GM21619 (cell line): Measurements from ENCODE around the gene SPR.

Experiments
- ATAC-seq: cut with Tn5 transposase; IDR thresholded peaks from one replicate; pipeline ENCODE4 v1.9.1; 2021; ENCODE audit not compliant: unreplicated experiment

Gene SPR

DNA sequence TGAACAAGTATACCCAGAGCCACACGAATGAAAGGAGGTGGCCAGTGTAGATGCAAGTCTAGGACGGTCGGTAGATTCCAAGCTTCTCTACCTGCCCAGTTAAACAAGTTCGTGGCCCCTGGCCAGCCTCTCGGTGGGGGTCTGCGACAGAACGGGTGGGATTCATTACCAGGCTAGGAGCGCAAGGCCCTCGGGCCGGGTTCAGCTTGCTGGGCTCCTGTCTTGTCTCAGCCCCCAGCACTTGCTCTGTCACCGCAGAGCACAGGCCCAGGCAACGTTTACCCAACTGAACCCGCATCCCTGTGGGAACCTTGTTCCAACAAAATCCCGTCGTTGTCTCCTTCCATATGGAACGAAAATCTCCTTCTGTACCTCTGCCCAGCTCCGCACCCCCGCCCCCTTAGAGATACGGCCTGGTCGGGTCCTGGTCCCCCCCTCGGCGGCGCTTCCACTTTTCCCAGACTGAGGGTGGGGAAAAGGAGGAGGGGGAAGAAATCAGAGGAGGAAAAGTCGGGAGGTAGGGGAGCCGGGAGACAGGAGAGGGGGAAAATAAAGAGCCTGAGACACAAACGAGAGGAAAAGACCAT is 28.2 kb downstream of the SPR start:
- ATAC-seq: no peak

DNA sequence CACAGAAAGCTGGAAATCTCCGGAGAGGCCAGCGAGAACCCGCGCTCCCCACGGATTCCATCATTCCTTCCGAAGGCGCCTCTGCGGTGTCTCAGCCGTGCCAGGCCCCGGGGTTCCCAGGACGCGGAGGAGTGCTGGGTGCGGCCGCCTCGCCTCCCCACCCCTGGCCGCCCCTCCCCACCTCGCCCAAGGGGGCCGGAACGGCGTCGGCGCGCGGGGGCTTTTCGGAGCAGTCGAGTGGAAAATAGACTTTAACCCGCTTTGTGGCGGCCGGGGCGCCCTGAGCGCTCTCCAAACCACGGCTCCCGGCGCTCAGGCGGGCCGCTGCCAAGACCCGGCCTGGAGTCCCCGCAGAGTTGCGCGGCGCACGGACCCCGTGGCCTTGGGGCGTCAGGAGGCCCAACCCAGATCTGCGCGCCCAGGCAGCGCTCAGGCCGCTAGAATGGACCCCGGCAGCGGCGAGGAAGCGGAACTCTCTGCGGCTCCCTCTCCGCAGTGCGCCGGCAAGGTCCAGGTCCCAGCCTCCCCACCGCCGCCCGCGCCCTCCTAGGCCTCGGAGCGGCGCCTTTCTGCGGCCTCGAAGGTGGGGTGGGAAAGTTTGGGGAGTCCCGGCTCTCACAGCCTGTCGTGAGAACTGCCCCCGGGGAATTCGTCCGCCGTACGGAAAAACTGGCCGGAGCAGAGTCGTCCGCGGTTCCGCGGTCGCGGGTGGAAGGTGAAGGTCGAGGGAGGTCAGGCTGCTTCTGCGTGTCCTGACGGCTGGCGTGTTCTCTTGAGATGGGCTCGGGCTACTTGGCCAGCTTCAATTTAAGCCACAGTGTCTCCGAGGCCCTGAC is 28.9 kb downstream of the SPR start:
- ATAC-seq: peak; percentile 52

- no peak for ATAC-seq
Observed at GRCh38 chr2:72916743-72917137, 29.5 kb downstream of the SPR start.

- no peak for ATAC-seq
Observed at GRCh38 chr2:72917138-72917876, 30.1 kb downstream of the SPR start, which contains the start of gene EMX1. TSS of gene EMX1 (plus strand) at chr2:72917519. CDS start at chr2:72917853, 334 bp downstream.

- no peak for ATAC-seq
Observed at GRCh38 chr2:72917877-72918553, 30.8 kb downstream of the SPR start.

DNA sequence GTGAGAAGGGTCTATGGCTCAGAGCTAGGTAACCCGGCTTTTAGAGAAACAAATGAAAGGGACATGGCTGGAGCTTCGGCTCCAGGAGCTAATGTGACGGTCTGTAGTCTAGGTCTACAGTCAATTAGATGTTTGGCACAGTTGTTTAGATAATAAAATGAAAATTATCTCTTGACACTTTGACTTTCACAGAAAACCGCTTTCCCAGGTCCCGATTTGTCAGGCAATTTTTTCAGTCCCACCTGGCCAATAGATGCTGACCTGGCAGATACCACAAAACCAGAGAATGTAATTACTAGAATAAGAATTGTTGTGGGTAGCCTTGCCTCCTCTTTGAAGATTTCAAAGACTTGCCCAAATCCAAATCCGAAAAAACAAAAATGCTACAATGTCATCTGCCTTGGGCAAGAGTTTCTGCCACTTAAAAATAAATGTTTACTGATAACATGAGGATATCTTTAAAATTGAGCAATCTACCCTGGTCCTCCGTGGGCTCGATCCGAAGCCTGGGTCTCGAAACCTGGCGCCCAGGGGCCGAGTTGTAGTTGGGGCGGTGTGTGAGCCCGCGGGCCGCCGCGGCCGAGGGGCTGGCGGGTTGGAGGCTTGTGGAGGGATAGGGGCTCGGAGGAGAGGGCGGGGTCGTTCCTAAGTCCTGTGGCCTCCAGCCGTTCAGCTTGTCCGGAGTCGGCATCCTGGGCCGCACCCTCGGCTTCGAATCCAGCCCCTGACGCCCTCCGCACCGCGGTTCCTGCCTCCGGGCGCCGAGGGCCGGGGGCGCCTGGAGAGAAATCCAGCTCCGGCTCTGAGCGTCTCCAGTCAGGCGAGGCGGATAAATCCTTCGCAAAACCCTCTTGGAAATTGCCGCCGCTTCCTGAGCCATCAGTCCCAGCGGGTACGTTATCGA is 32.5 kb downstream of the SPR start:
- ATAC-seq: no peak

- no peak for ATAC-seq
Observed at GRCh38 chr2:72920318-72921087, 33.3 kb downstream of the SPR start.

DNA sequence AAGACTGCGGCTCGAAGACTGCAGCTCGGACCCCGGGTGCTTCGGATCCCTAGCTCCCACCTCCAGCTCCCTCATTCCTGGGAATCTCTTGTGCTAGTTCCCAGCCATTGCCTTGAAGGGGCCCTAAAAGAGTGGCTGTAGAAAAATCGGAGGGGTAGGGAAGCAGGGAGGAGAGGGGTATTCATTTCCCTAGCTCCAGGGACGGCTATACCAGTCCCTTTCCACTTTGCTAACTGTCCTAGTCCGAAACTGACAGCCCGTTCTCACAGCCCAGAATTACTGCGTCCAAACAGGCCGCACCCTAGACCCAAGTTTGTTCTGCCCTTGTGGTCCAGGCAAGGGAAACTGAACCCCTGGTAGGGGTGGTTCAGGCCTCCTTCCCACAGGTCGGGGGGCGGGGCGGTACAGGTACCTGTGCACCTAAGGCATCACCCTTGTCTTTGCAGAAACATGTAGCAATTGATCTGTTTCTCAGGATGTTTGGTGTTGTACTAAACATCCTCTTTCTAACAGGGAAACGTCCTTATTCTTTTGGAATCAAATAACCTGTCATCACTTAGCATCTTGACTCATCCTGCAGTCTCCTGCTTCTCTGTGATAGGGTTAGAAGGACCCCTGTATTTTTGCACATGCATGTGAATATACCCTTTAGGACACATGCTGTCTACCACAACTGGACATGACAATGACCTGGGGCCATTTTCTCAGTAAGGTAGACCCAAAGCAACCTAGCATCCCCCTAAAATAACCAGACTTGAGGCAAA is 34.1 kb downstream of the SPR start:
- no peak for ATAC-seq

GRCh38 chr2:72921853-72922252 is 34.6 kb downstream of the SPR start:
- ATAC-seq: no peak

DNA sequence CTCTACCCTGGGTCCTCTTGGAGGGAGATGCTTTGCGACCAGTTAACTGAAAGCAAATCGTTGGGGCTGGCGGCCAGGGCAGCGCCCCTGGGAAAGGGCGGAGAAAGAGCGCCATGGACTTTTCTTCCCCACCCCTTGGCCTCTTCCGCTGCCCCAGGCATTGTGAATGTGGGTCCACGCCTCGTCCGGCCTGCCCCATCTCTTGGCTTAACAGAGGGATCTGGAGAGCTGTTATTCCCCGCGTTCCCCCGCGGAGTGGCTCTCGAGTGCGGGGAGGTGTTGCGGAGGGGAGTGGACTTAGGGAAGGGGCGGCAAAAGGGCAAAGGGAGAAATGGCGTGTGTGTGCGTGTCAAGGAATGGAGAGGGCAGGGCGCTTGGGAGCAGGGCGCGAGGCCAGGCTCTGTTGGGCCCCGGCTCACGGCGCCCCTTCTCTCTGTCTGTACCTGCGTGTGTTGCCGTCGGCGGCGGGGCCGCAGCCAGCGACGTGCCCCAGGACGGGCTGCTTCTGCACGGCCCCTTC is 36.7 kb downstream of the SPR start:
- peak; percentile 2 for ATAC-seq

- ATAC-seq: peak; percentile 55
Observed at GRCh38 chr2:72924353-72925240, 37.4 kb downstream of the SPR start.

DNA sequence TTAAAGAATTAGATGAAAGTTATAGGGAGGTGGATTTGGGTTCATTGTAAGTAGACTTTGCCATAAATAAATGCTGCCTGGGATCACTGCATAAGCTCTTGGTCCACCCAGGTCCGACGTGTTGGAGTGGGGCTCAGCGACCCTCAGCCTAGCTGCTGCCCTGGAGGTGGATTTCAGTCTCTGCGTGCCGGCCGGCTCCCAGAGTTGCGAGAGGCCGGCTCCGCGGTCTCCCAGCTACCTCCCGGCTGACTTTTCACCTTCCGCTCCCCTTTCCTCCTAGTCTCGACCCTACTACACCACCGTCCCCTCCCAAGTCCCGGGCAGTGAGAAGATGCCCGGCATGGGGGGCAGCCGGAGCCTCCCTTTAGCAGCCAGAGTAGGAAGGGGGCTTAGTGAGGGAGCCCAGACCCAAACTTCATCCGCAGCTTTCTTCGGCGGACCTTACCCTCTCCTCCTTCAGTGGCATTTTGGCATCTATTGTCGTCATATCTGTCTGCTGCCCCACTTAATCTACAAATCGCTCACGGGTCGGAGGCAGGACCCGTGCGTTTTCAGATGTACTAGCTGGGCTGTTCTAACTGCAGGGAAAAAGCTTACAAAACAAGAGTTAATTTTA is 38.2 kb downstream of the SPR start:
- no peak for ATAC-seq

DNA sequence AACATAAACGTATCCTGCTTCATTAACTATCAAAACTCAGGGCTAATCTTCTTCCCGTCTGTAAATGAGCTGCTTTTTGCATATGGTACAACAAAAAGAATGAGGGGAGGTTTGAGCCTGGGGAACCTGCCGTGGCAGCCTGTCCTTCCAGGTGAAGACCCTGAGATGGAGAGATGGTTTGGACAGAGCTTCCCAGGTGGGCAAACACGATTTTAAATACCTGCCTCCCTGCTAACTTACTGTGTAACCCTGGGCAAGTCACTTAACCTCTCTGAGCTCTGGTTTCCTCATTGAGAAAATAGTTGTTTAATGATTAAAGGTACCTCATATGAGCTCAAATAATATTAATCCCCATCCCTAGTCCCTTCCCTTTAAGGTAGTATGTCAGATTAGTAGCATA is 39.2 kb downstream of the SPR start:
- ATAC-seq: no peak

- no peak for ATAC-seq
Observed at GRCh38 chr2:72926811-72927465, 39.7 kb downstream of the SPR start.

GRCh38 chr2:72927619-72928550 is 40.7 kb downstream of the SPR start:
- ATAC-seq: no peak

DNA sequence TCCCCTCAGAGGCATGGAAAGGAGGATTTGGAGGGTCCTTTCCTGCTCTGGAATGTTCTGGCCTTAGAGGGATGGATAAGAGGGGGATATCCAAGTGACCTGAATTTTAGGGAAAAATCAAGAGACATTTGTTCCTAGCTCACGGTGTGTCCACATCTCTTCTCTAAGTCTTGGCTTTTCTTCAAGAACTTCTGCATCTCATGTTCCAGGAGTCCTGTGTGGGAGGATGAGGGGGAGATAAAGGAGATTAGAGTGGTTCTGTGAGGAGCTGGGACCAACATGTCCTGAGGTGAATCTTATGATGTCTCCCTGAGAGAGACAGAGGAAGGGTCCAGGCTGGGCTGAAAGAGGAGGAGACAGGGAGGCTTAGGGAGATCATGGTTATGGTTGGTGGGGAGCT is 41.8 kb downstream of the SPR start:
- ATAC-seq: no peak
